SK-N-SH (cell line): ENCODE measurements around the gene MEGF6. TPM values are rescaled to one million over a fixed set of nuclear protein-coding genes. Genes with fewer than 3 reads are reported as not detected.

Experiments used
- CTCF ChIA-PET: fragments of 300-600, 350-600 bp; formaldehyde crosslinking; extraction: SDS; loops from one replicate; lab custom pipeline; 2021; lab: Yijun Ruan, JAX
- POLR2A ChIA-PET: fragments of 350-600 bp; sonication (Branson Sonifier 250); formaldehyde crosslinking; extraction: SDS; loops from one replicate; lab custom pipeline; 2020; ENCODE audit warnings: antibody characterized with exemption, inconsistent platforms; lab: Yijun Ruan, JAX
- DNase-seq: peaks from one replicate; pipeline ENCODE4 v3.0.0; 2012
- H2AFZ ChIP-seq: fragments of 200-600 bp; sonication (generic); 2 replicates; pipeline ENCODE4 v1.8.1; 2016; ENCODE audit warnings: antibody characterized with exemption, mild to moderate bottlenecking, low read depth
- H3F3A ChIP-seq: fragments of 200-600 bp; sonication (generic); replicated peaks from 2 replicates; pipeline ENCODE3; 2016; ENCODE audit warnings: antibody characterized with exemption, mild to moderate bottlenecking; ENCODE audit not compliant: insufficient read depth
- H3K27ac ChIP-seq, 2 experiments: fragments of 200-500 bp in 1 of 2; fragments of 200-600 bp in 1 of 2; sonication (Bioruptor generic) in 1 of 2; sonication (generic), shearing (Covaris generic) in 1 of 2; 2 replicates each; pipeline versions ENCODE4 v1.5.1 to v1.6.1; 2014 to 2016; ENCODE audit warnings: low read depth in 2 of 2, inconsistent platforms in 1 of 2, low read length in 1 of 2, mild to moderate bottlenecking in 1 of 2, mixed read lengths in 1 of 2
- H3K27me3 ChIP-seq: fragments of 200-600 bp; sonication (generic), shearing (Covaris generic); 2 replicates; pipeline ENCODE4 v1.6.1; 2016; ENCODE audit warnings: mixed run types; ENCODE audit not compliant: insufficient read depth
- H3K36me3 ChIP-seq, 2 experiments: fragments of 200-500 bp in 1 of 2; fragments of 200-600 bp in 1 of 2; sonication (Bioruptor generic) in 1 of 2; sonication (generic) in 1 of 2; replicated peaks in 1 of 2; 2 replicates each; pipeline versions ENCODE3 to v1.5.1; 2014 to 2016; ENCODE audit warnings: low read length in 1 of 2, mild to moderate bottlenecking in 1 of 2; ENCODE audit not compliant: insufficient read depth in 2 of 2, control insufficient read depth in 1 of 2
- H3K4me1 ChIP-seq, 2 experiments: fragments of 200-500 bp in 1 of 2; fragments of 200-600 bp in 1 of 2; sonication (Bioruptor generic) in 1 of 2; sonication (generic), shearing (Covaris generic) in 1 of 2; 2 replicates each; pipeline versions ENCODE4 v1.5.1 to v1.6.1; 2014 to 2016; ENCODE audit warnings: low read depth in 1 of 2, low read length in 1 of 2, mixed run types in 1 of 2; ENCODE audit not compliant: insufficient read depth in 2 of 2, control insufficient read depth in 1 of 2
- H3K4me2 ChIP-seq: fragments of 200-600 bp; sonication (generic), shearing (Covaris generic); 2 replicates; pipeline ENCODE4 v1.6.1; 2017; ENCODE audit warnings: mixed run types
- H3K4me3 ChIP-seq, 2 experiments: fragments of 200-500 bp in 1 of 2; fragments of 200-600 bp in 1 of 2; sonication (Bioruptor generic) in 1 of 2; sonication (generic), shearing (Covaris generic) in 1 of 2; 2 replicates each; pipeline versions ENCODE4 v1.5.1 to v1.8.1; 2014 to 2016; ENCODE audit warnings: low read depth in 2 of 2, inconsistent platforms in 1 of 2, low read length in 1 of 2, mild to moderate bottlenecking in 1 of 2, mixed read lengths in 1 of 2, moderate library complexity in 1 of 2
- H3K79me2 ChIP-seq: fragments of 200-600 bp; sonication (generic); 2 replicates; pipeline ENCODE4 v1.8.1; 2017; ENCODE audit warnings: mild to moderate bottlenecking; ENCODE audit not compliant: insufficient read depth
- H3K9ac ChIP-seq: fragments of 200-600 bp; sonication (generic); 2 replicates; pipeline ENCODE4 v1.6.1; 2017; ENCODE audit warnings: mixed run types
- H3K9me2 ChIP-seq: fragments of 200-600 bp; sonication (generic); 2 replicates; pipeline ENCODE4 v1.6.1; 2017; ENCODE audit warnings: mixed run types
- H3K9me3 ChIP-seq: fragments of 200-600 bp; sonication (generic); 2 replicates; pipeline ENCODE4 v1.6.1; 2017; ENCODE audit warnings: mixed run types, mild to moderate bottlenecking, moderate library complexity
- H4K20me1 ChIP-seq: fragments of 200-600 bp; sonication (generic); 2 replicates; pipeline ENCODE4 v1.6.1; 2017; ENCODE audit warnings: mild to moderate bottlenecking, mixed run types; ENCODE audit not compliant: insufficient read depth
- ELF1 ChIP-seq: IDR thresholded peaks from 2 replicates; pipeline ENCODE4 v1.4.0; 2012
- EP300 ChIP-seq, 2 experiments: IDR thresholded peaks; 2 replicates each; pipeline versions ENCODE4 v1.4.0 to v1.6.1; 2012; ENCODE audit warnings: borderline replicate concordance in 1 of 2, low read depth in 1 of 2, low read length in 1 of 2
- MAX ChIP-seq: IDR thresholded peaks from 2 replicates; pipeline ENCODE4 v1.4.0; 2012; ENCODE audit warnings: low read depth
- MEF2A ChIP-seq: IDR thresholded peaks from 2 replicates; pipeline ENCODE4 v1.4.0; 2012; ENCODE audit warnings: low read depth, borderline replicate concordance
- MXI1 ChIP-seq: IDR thresholded peaks from 2 replicates; pipeline ENCODE4 v1.6.1; 2012; ENCODE audit warnings: mild to moderate bottlenecking, low read depth, low read length, improper control_type of control experiment
- NRF1 ChIP-seq: IDR thresholded peaks from 2 replicates; pipeline ENCODE4 v1.6.1; 2012; ENCODE audit warnings: low read depth, mild to moderate bottlenecking, low read length
- PBX3 ChIP-seq: IDR thresholded peaks from 2 replicates; pipeline ENCODE4; 2012
- RAD21 ChIP-seq: IDR thresholded peaks from 2 replicates; pipeline ENCODE4 v1.6.1; 2012; ENCODE audit warnings: mild to moderate bottlenecking, low read length
- RCOR1 ChIP-seq: fragments of 150-350 bp; IDR thresholded peaks from 2 replicates; pipeline ENCODE4 v1.6.1; 2017; ENCODE audit warnings: antibody characterized with exemption, low read length
- REST ChIP-seq: IDR thresholded peaks from 2 replicates; pipeline ENCODE4 v1.6.1; 2012; ENCODE audit warnings: mild to moderate bottlenecking, low read depth, low read length, moderate library complexity
- RFX5 ChIP-seq: IDR thresholded peaks from 2 replicates; pipeline ENCODE4 v1.6.1; 2012; ENCODE audit warnings: mild to moderate bottlenecking, improper control_type of control experiment, low read length
- RXRA ChIP-seq: IDR thresholded peaks from 2 replicates; pipeline ENCODE4 v1.4.0; 2012; ENCODE audit warnings: low read depth, mild to moderate bottlenecking, borderline replicate concordance
- SIN3A ChIP-seq: IDR thresholded peaks from 2 replicates; pipeline ENCODE4 v1.6.1; 2012; ENCODE audit warnings: low read depth, mild to moderate bottlenecking, low read length, moderate library complexity, borderline replicate concordance
- SMC3 ChIP-seq: IDR thresholded peaks from 2 replicates; pipeline ENCODE4 v1.6.1; 2012; ENCODE audit warnings: low read depth, low read length, improper control_type of control experiment
- TAF1 ChIP-seq: IDR thresholded peaks from 2 replicates; pipeline ENCODE4 v1.6.1; 2012; ENCODE audit warnings: low read depth, mild to moderate bottlenecking, low read length, moderate library complexity, borderline replicate concordance
- TEAD4 ChIP-seq: IDR thresholded peaks from 2 replicates; pipeline ENCODE4 v1.4.0; 2012; ENCODE audit warnings: mild to moderate bottlenecking, borderline replicate concordance; ENCODE audit not compliant: insufficient read depth
- USF1 ChIP-seq: IDR thresholded peaks from 2 replicates; pipeline ENCODE4 v1.4.0; 2012; ENCODE audit warnings: low read depth, borderline replicate concordance
- ZBTB33 ChIP-seq: IDR thresholded peaks from 2 replicates; pipeline ENCODE4 v1.4.0; 2012; ENCODE audit warnings: low read depth, borderline replicate concordance
- WGBS: methylation state at CpG from one replicate; pipeline ENCODE4 v1.1.6; 2017; ENCODE audit warnings: low lambda C conversion rate; 5-methylcytosine and 5-hydroxymethylcytosine counted together
- polyA plus RNA-seq, 3 experiments: library from polyadenylated mRNA; depleted of rRNA; stranded (reverse); fragments of >200 nt; gene quantifications; 2 replicates each; pipeline ENCODE4 v1.2.3, GENCODE V29; 2012

Gene MEGF6
- polyA plus RNA-seq, 1 of the 3 experiments (the other 2 are of a cell fraction) = 7.6 TPM

GRCh38 chr1:3638027-3638426 lies 26.7 kb upstream of the MEGF6 start (continued):
- no peak for TF ChIP-seq RXRA

- Histone ChIP-seq H3K4me1 (no peaks in the 10 kb centered on the region), H3K27ac (no peak overlapping the region), H3K9me3 (no peaks in the 10 kb centered on the region), H3K36me3 (peaks cover 4 to 85% of the 10 kb centered on the region in 2 experiments), H3K4me3 (no peak overlapping the region), H2AFZ (no peak overlapping the region), H4K20me1 (no peaks in the 10 kb centered on the region), H3K79me2 (no peaks in the 10 kb centered on the region), H3K9ac (no peak overlapping the region), H3K9me2 (no peaks in the 10 kb centered on the region), H3F3A (no peaks in the 10 kb centered on the region), H3K27me3 (no peaks in the 10 kb centered on the region), H3K4me2 (no peak overlapping the region)
- CTCF ChIA-PET = interaction anchor here (1.2 to 1.5 kb wide), 2 partner anchors 59 to 88 kb away, joined by 3 read pairs; no protein-coding TSS in a partner anchor
- DNase-seq = no peak
- 91% methylated on average over 6 of the region's 11 CpGs for WGBS
- TF ChIP-seq NRF1 = no peak
- no peak for TF ChIP-seq PBX3
- no peak for TF ChIP-seq RCOR1
- no peak for TF ChIP-seq RFX5
- TF ChIP-seq TAF1 = no peak
- no peak for TF ChIP-seq EP300 (IDR thresholded peaks at IDR 0.05; ENCODE audit: borderline replicate concordance in 1 of 2, low read depth in 1 of 2, low read length in 1 of 2)
- TF ChIP-seq ELF1 = no peak
- no peak for TF ChIP-seq MXI1
- TF ChIP-seq RXRA = no peak
- TF ChIP-seq MAX = no peak
- no peak for TF ChIP-seq USF1
- POLR2A ChIA-PET = no interaction called here
These were observed 25.2 kb upstream of the MEGF6 start for GRCh38 chr1:3636531-3636930.

GRCh38 chr1:3636080-3636479 lies 24.8 kb upstream of the MEGF6 start:
- no peak overlapping the region for H3K4me3 ChIP-seq
- H3K27me3 ChIP-seq = no peaks in the 10 kb centered on the region
- H3K36me3 ChIP-seq = peaks cover 4 to 83% of the 10 kb centered on the region in 2 experiments
- no peak for DNase-seq
- H3K79me2 ChIP-seq = no peaks in the 10 kb centered on the region
- H3K9me3 ChIP-seq = no peaks in the 10 kb centered on the region
- H3K4me1 ChIP-seq = no peaks in the 10 kb centered on the region
- H3K4me2 ChIP-seq = no peak overlapping the region
- no peaks in the 10 kb centered on the region for H3F3A ChIP-seq
- no peak overlapping the region for H2AFZ ChIP-seq
- no peaks in the 10 kb centered on the region for H3K9me2 ChIP-seq
- H3K9ac ChIP-seq = no peak overlapping the region
- no peaks in the 10 kb centered on the region for H4K20me1 ChIP-seq
- H3K27ac ChIP-seq = no peak overlapping the region
- CTCF ChIA-PET = interaction anchor here (1.2 to 1.5 kb wide), 3 partner anchors 17 to 89 kb away, joined by 3 to 4 read pairs (median 3); no protein-coding TSS in a partner anchor
- 96% methylated on average over 14 of the region's 14 CpGs for WGBS
- POLR2A ChIA-PET = no interaction called here
- no peak for TF ChIP-seq EP300 (IDR thresholded peaks at IDR 0.05; ENCODE audit: borderline replicate concordance in 1 of 2, low read depth in 1 of 2, low read length in 1 of 2)
- TF ChIP-seq TEAD4 = no peak
- TF ChIP-seq RAD21 = no peak
- TF ChIP-seq SIN3A = no peak
- no peak for TF ChIP-seq MXI1
- TF ChIP-seq SMC3 = no peak
- TF ChIP-seq REST = no peak
- no peak for TF ChIP-seq ELF1
- TF ChIP-seq ZBTB33 = no peak
- no peak for TF ChIP-seq MEF2A
